GM18526 (cell line): ENCODE data around the gene POLR2F.

Experiments
- POLR2A ChIP-seq: IDR thresholded peaks from 3 replicates; pipeline ENCODE4 v1.6.1; 2011; ENCODE audit not compliant: insufficient read length; ENCODE audit errors: extremely low read depth

Gene POLR2F

DNA sequence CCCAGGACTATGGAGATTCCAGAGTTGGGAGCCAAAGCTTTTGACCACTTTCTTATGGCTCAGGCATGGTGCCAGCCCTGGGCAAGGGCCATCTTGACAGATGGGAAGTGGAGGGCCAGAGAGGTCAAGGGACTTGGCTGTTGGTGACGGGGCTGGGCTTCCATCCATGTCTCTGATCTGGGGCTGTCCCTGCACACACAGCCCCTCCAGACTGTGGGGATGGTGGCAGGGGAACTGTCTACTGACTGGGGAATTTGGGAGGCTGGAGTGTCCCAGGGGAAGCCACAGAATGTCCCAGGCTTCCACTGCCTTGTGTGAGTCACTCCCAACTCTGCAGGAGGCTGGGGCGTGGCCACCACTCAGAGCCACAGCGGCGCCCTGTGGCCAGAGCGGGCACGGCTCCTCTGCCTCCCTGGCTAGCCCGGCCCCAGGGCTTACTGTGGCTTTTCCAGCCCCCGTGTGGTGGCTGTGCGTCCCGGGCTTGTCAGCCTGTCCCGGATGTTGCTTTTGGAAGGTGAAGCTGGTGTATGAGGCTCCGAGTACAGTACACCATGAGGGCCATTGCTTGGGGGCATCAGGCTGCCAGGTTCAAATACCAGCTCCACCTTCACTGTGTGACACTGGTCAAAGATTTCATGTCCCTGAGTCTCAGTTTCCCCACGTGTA is 19.7 kb upstream of the POLR2F start:
- TF ChIP-seq POLR2A = no peak

DNA sequence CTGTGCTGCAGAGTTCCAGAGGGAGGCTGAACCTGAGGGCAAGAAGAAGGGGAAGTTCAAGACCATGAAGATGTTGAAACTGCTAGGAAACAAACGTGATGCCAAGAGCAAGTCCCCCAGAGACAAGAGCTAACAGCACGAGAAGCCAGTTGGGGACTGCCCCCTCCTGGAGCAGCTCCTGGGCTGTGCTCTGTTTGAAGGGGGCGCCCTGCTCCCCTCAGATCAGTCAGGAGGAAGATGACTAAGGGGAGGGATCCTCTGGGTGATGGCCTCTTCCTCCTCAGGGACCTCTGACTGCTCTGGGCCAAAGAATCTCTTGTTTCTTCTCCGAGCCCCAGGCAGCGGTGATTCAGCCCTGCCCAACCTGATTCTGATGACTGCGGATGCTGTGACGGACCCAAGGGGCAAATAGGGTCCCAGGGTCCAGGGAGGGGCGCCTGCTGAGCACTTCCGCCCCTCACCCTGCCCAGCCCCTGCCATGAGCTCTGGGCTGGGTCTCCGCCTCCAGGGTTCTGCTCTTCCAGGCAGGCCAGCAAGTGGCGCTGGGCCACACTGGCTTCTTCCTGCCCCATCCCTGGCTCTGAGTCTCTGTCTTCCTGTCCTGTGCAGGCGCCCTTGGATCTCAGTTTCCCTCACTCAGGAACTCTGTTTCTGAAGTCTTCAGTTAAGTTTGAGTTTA is 12.7 kb upstream of the POLR2F start:
- TF ChIP-seq POLR2A = no peak

DNA sequence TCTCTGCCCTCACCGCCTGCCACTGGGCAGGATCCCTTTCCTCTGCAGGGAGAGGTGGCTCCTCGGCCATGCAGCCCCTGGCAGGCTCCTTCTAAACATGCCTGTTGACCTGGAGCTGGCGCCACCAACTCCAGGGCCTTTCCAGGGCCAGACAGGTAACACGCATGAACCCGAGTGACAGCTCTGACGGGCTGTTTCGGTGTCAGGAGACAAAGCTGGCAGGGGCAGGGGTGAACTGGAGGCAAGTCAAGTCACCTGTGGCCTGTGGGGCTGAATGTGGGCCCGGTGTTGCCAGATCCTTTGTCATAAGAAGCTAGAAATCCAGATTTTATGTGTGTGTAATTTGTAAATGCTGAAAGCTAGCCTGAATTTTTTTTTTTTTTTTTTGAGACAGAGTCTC is 11.4 kb upstream of the POLR2F start:
- TF ChIP-seq POLR2A = no peak

- TF ChIP-seq POLR2A = no peak
Measured at GRCh38 chr22:37943136-37943824, 10.2 kb upstream of the POLR2F start.

DNA sequence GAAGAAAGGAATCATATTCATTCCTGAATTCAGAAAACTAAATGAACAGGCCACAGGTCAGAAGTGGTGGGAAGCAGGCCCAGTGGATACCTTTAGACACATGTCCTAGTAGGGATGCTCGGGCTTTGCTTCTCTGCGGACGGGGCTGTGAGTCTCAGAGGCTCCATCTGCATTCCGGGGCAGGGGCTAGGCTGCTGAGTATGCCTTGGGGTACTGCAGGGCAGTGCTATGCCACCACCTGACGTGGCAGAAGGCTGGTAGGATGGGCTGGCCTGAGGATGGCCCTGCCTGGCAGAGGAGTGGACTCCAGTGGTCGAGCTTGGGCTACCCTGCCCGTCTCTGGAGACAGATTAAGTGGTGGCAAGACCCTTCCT is 9.7 kb upstream of the POLR2F start:
- TF ChIP-seq POLR2A = no peak

DNA sequence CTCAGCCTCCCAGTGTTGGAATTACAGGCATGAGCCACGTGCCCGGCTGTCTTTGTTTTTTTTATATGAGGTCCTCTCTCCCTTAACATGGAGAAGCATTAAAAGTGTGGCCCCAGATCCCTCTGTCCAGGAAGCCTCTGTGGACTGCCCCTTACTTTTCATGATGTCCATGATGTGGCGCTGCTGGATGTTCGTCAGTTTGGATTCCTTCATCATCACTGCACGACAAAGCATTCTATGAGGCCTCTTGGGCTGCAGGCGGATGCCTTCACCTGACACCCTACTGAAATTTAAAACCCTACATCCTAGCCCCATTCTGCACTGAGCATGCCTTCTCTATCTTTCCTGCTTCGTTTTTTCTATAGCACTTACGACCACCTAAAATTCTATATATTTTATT is 2.2 kb upstream of the POLR2F start:
- TF ChIP-seq POLR2A = no peak

GRCh38 chr22:37953062-37953436 is 450 bp upstream of the POLR2F start:
- TF ChIP-seq POLR2A = no peak

GRCh38 chr22:37954686-37955085 is 1.2 kb downstream of the POLR2F start:
- no peak for TF ChIP-seq POLR2A

DNA sequence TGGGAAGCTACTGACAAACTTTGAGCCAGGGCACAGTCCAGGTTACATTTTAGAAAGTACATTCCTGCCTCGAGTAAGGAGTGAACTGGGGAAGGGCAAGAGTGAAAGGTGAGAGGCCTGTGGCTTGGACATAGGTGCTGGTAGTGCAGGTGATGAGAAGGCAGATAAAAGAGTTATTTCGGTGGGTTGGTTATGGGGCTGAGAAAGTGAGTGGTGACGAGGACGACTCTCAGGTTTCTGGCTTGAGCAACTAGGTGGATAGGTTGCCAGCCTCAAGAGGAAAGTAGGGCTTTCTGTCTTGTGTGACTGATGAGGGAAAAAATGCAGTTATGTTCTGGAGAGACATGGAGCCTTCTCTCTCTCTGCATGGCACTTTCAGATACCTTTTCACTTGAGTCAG is 3.7 kb downstream of the POLR2F start:
- no peak for TF ChIP-seq POLR2A

GRCh38 chr22:37959231-37959825 is 5.8 kb downstream of the POLR2F start:
- TF ChIP-seq POLR2A = no peak

DNA sequence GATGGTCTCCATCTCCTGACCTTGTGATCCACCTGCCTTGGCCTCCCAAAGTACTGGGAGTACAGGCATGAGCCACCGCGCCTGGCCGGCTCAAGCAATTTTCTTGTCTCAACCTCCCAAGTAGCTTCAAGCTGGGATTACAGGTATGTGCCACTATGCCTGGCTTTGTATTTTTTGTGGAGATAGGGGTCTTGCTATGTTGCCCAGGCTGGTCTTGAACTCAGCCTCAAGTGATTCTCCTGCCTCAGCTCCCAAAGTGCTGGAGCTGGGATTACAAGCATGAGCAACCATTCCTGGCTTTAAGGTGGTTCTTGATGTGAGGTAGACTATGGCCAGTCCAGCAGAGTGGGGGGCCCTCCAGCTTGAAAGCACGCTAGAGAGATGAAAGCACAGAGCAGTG is 7.6 kb downstream of the POLR2F start:
- no peak for TF ChIP-seq POLR2A

- no peak for TF ChIP-seq POLR2A
Measured at GRCh38 chr22:37965940-37966664, 12.6 kb downstream of the POLR2F start.

DNA sequence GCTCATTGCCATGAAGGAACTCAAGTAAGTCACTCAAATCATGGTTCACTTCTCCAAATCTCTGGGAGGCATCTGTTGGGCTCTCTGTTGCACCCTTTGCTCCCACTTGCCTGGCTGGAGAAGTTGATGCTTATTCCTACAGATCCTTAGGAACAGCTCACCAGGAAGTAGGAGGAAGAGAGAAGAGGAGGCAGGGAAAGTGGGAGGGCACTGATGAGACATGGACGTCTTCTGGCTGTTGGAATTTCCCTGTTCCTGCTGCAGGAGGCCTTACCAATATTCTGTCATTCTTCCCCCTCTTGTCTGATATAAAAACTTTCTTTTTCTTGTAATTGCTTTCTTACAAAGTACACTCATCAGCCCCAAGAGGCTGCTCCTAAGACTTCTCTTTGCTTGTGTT is 13.6 kb downstream of the POLR2F start:
- no peak for TF ChIP-seq POLR2A

DNA sequence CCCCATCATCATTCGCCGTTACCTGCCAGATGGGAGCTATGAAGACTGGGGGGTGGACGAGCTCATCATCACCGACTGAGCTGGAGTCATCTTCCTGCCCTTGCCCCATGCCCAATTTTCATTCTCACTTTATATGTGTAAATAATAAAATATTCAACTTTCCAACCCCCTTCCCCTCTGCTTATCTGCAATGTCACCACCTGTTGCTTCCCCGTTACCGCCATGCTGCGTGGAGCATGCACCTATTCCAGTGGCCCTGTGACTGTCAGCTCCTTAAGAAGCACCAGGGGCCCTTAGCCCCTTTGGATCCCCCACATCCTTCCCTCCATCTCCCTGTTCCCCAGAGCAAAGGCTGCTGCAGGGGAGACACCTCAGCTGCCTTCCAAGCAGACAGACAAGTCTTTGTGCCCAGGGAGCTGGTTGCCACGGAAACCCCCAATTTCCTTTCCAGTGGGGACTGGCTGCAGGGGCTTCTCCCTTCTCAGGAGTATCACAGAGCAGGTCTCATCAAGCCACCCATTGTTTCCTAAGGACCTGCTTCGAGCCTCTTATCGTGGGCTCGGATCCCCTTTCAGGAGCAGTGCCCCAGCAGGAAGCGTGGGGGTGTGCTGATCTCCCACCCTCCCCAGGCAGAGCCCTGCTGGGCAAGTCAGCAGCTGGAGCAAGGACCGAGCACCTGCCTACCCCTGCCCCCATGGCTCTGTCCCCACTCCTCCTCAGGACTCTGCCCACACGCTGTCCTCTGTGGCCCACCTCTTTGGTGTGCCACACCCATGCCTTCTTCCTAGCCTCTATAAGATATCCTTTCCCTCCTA is 14.3 kb downstream of the POLR2F start:
- no peak for TF ChIP-seq POLR2A
